D721Med (cell line): ENCODE data around the gene MCM6.
"Not testable (repeated sequence)": the region's sequence is repeated elsewhere in the genome, so short reads cannot be mapped to it uniquely, and the experiment has no call there.

Experiments
- DNase-seq: peaks from one replicate; pipeline ENCODE4 v3.0.0; 2011; ENCODE audit warnings: low spot score; ENCODE audit not compliant: insufficient read length
- FAIRE-seq: peaks from 2 replicates; lab custom pipeline; 2011; peaks lifted over from hg19 to GRCh38; lab: Jason Lieb, UNC
- CTCF ChIP-seq: IDR thresholded peaks from 2 replicates; pipeline ENCODE4 v1.5.1; 2012; ENCODE audit warnings: mild to moderate bottlenecking, control low read depth; ENCODE audit not compliant: insufficient read depth; ENCODE audit errors: missing control alignments

The MCM6 gene

GRCh38 chr2:135812907-135813511 is 63.2 kb downstream of the MCM6 start:
- no peak for TF ChIP-seq CTCF
- FAIRE-seq: no peak
- DNase-seq: no peak

- FAIRE-seq, DNase-seq: not testable (repeated sequence)
Observed at GRCh38 chr2:135807874-135808273, 68.4 kb downstream of the MCM6 start.

- no peak for TF ChIP-seq CTCF
- FAIRE-seq: no peak
- DNase-seq: no peak
Observed at GRCh38 chr2:135803278-135803677, 73.0 kb downstream of the MCM6 start.

- no peak for TF ChIP-seq CTCF
- no peak for FAIRE-seq
- DNase-seq: no peak
Observed at GRCh38 chr2:135802350-135802749, 73.9 kb downstream of the MCM6 start.

- DNase-seq (no peak), FAIRE-seq (no peak)
- TF ChIP-seq CTCF: no peak
Observed at GRCh38 chr2:135800513-135801460, 75.5 kb downstream of the MCM6 start.

GRCh38 chr2:135799738-135800137 is 76.5 kb downstream of the MCM6 start:
- no peak for TF ChIP-seq CTCF
- DNase-seq (no peak), FAIRE-seq (no peak)

GRCh38 chr2:135798762-135799161 is 77.5 kb downstream of the MCM6 start:
- FAIRE-seq (no peak), DNase-seq (no peak)
- TF ChIP-seq CTCF: peak; percentile 29
